ENCODE results near the gene COA3.

- no peak for TF ChIP-seq CTCF (IDR thresholded peaks at IDR 0.05; ENCODE audit: insufficient read depth, low read depth, low read length)
- no peak for TF ChIP-seq EZH2 (IDR thresholded peaks at IDR 0.05; ENCODE audit: insufficient read depth, low read length)
Measured at GRCh38 chr17:42787266-42787665, 11.2 kb downstream of the COA3 start.

All from astrocyte (in vitro differentiated cells and primary cell).